ENCODE data around the gene JAK3. TPM values are rescaled to one million over a fixed set of nuclear protein-coding genes. Genes with fewer than 3 reads are reported as not detected.

The JAK3 gene
- total RNA-seq, 4 donors from 2014 or later, result 1.0 to 4.0 (median 1.7) TPM

- no peak for DNase-seq (ENCODE audit: low spot score in 2 of 2)
- TF ChIP-seq EP300 (IDR thresholded peaks at IDR 0.05), result no peak
- TF ChIP-seq POLR2A (IDR thresholded peaks at IDR 0.05), result no peak
- no peak for TF ChIP-seq POLR2AphosphoS5 (IDR thresholded peaks at IDR 0.05)
- no peak for TF ChIP-seq CTCF (IDR thresholded peaks at IDR 0.05)
- H3K27me3 ChIP-seq, result no peaks in the 10 kb centered on the region
- H3K27ac ChIP-seq, result peak overlapping the region; percentile 89
- peaks cover 42% of the 10 kb centered on the region for H3K36me3 ChIP-seq
- peaks cover 29% of the 10 kb centered on the region for H3K4me1 ChIP-seq
- WGBS, result 0% methylated on average over 22 of the region's 22 CpGs
- peak overlapping the region; percentile 94 for H3K4me3 ChIP-seq
- no peaks in the 10 kb centered on the region for H3K9me3 ChIP-seq
Observed at GRCh38 chr19:17860331-17860992, 12.7 kb upstream of the JAK3 start.

- peaks cover 35% of the 10 kb centered on the region for H3K36me3 ChIP-seq
- WGBS, result 0% methylated on average over 13 of the region's 80 CpGs
- peak within 1 kb of the TSS; percentile 94 for H3K4me3 ChIP-seq
- H3K27me3 ChIP-seq, result no peaks in the 10 kb centered on the region
- TF ChIP-seq POLR2AphosphoS5 (IDR thresholded peaks at IDR 0.05) (peak; percentile 88 to 97 (median 92)), POLR2A (IDR thresholded peaks at IDR 0.05) (peak; percentile 91 to 95), EP300 (IDR thresholded peaks at IDR 0.05) (no peak), CTCF (IDR thresholded peaks at IDR 0.05) (peak; percentile 86 to 89)
- no peaks in the 10 kb centered on the region for H3K9me3 ChIP-seq
- DNase-seq (ENCODE audit: low spot score in 2 of 2), result peak; percentile 99
- peak within 1 kb of the TSS; percentile 89 for H3K27ac ChIP-seq
- peaks cover 28% of the 10 kb centered on the region for H3K4me1 ChIP-seq
Observed at GRCh38 chr19:17859533-17860330, 11.9 kb upstream of the JAK3 start, which contains the start of gene RPL18A. TSS of gene RPL18A (plus strand) at chr19:17859910. CDS start at chr19:17859957, 47 bp downstream.

- 13% methylated on average over 29 of the region's 29 CpGs for WGBS
- TF ChIP-seq POLR2A (IDR thresholded peaks at IDR 0.05) (no peak), EP300 (IDR thresholded peaks at IDR 0.05) (no peak), CTCF (IDR thresholded peaks at IDR 0.05) (peak; percentile 91 to 97), POLR2AphosphoS5 (IDR thresholded peaks at IDR 0.05) (no peak)
- no peaks in the 10 kb centered on the region for H3K9me3 ChIP-seq
- no peaks in the 10 kb centered on the region for H3K36me3 ChIP-seq
- no peaks in the 10 kb centered on the region for H3K27me3 ChIP-seq
- peak; percentile 89 to 93 for DNase-seq (ENCODE audit: low spot score in 2 of 2)
- H3K27ac ChIP-seq, result no peak overlapping the region
- no peak overlapping the region for H3K4me3 ChIP-seq
- peaks cover 8% of the 10 kb centered on the region for H3K4me1 ChIP-seq
Observed at GRCh38 chr19:17855280-17856152, 7.7 kb upstream of the JAK3 start.

- Histone ChIP-seq H3K4me1 (peaks cover 2% of the 10 kb centered on the region), H3K9me3 (no peaks in the 10 kb centered on the region), H3K27ac (no peak overlapping the region), H3K36me3 (no peaks in the 10 kb centered on the region), H3K27me3 (no peaks in the 10 kb centered on the region), H3K4me3 (no peak overlapping the region)
- DNase-seq (ENCODE audit: low spot score in 2 of 2), result no peak
- 72% methylated on average over 6 of the region's 6 CpGs for WGBS
- no peak for TF ChIP-seq EP300 (IDR thresholded peaks at IDR 0.05)
- no peak for TF ChIP-seq POLR2A (IDR thresholded peaks at IDR 0.05)
- no peak for TF ChIP-seq POLR2AphosphoS5 (IDR thresholded peaks at IDR 0.05)
- TF ChIP-seq CTCF (IDR thresholded peaks at IDR 0.05), result no peak
Observed at GRCh38 chr19:17854061-17854460, 6.3 kb upstream of the JAK3 start.

Measured in suprapubic skin (tissue), 4 donors.